GM20000 (cell line): ENCODE results near the gene YWHAE.
"Not testable (repeated sequence)": the region's sequence is repeated elsewhere in the genome, so short reads cannot be mapped to it uniquely, and the experiment has no call there.

ENCODE experiments used
- DNase-seq: peaks from one replicate; pipeline ENCODE4 v3.0.0; 2012; ENCODE audit warnings: low spot score
- TF ChIP-seq, protein P1 (sequence below): IDR thresholded peaks from 2 replicates; pipeline ENCODE4 v1.5.1; 2012; ENCODE audit warnings: mild to moderate bottlenecking, control low read depth; ENCODE audit errors: extremely low read depth, missing control alignments

The YWHAE gene

DNA sequence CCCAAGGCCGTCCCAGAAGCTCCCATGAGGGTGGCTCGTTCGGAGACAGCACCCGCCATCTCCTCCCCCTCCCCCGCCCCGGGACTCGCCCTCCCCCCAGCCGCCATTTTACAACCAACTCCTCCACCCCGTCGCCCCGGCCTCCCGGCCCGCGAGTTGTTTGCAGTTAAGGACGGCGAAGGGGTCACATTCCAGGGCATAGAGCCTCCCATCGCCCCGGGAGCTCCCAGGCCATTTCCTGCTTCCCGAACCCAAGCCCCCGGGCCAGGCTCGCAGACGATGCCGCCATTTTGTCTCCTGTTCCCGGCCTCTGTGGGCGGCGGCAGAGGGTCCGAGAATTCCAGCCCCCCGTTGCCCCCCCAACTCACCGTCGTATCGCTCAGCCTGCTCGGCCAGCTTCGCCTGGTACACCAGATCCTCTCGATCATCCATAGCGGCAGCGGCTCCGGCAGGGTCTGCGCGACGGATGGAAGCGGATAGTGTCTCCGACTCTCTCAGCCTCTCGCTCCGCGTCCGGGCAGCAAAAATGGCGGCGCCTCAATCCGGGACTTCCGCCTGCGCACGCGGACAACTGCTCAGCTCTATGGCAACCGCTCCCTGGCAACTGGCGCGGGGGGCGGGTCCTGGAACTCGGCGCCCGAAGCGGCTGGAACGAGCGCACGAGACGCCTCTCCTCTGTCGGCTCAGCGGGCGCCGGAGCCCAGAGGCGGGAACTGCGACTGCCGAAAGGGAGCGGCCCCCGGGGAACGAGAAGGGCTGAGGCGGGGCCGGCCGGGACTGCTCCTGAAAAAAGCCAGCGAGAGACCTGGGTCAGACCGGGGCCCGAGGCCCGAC is at the start of gene YWHAE:
Gene YWHAE (minus strand): TSS at position 544 of the 834 bp plus-strand sequence. CDS start 112 bp downstream, at position 432.
- DNase-seq, result peak; percentile 96
- TF ChIP-seq, protein P1, sequence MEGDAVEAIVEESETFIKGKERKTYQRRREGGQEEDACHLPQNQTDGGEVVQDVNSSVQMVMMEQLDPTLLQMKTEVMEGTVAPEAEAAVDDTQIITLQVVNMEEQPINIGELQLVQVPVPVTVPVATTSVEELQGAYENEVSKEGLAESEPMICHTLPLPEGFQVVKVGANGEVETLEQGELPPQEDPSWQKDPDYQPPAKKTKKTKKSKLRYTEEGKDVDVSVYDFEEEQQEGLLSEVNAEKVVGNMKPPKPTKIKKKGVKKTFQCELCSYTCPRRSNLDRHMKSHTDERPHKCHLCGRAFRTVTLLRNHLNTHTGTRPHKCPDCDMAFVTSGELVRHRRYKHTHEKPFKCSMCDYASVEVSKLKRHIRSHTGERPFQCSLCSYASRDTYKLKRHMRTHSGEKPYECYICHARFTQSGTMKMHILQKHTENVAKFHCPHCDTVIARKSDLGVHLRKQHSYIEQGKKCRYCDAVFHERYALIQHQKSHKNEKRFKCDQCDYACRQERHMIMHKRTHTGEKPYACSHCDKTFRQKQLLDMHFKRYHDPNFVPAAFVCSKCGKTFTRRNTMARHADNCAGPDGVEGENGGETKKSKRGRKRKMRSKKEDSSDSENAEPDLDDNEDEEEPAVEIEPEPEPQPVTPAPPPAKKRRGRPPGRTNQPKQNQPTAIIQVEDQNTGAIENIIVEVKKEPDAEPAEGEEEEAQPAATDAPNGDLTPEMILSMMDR, result no peak

DNA sequence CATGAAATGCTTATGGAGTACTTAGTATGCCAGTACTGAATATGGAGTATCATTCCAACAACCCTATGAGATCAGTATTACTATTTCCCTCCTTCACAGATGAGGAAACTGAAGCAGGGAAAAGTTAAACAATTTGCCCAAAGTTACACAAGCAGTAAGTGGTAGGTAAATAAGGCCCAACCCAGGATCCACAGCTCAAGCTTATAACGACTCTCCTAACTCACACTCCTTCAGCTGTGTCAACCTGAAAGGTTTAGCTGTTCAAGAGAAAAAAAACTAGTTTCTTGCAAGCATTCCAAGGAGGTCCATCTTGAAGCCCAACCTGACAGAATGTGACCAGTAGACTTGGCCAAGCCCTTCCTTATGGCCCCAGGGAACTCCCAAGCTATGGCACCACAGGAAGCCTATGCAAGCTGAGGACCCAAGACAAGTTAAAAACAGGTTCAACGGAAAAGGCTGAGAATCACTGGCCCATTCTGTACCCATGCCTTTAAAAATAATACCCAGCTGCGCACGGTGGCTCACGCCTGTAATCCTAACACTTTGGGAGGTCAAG is 49.5 kb upstream of the YWHAE start:
- no peak for DNase-seq
- TF ChIP-seq, protein P1, result no peak

DNA sequence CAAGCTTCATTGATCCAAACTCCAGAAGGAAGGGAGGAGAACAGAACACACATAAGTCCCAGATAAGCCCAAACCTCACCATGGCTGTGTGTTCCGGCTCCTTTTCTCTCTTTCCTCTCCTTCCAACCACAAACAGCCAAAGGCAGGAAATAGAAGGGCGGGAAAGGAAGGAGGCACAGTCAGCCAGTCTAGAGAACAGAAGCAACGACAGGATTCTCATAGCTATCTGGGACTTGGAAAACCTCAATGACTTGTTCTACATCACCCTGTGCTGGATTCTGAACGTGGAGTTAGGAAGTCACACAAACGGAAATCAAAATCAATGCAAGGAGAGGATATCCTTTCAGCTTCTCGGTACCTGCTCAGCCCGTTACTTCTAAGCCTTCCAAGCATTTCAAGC is 47.0 kb upstream of the YWHAE start:
- TF ChIP-seq, protein P1, result no peak
- DNase-seq, result no peak

DNA sequence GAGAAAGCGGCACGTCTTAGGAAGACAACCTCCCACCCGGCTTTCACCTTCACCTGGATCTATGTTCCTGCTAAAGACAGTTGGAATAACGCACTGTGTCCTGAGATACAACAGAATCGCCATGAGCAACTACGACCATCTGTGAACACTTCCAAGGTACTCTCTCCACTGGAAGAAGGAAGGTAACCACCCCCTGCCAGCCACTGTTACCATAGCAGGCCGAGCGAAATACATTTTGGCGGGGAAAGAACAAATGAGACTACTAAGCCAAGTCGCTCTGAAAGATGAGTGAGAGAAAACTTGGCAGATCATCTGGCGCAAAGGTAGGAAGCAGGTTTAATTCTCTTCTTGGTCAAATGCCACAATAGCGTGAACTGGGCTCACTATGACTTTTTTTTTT is 46.2 kb upstream of the YWHAE start:
- TF ChIP-seq, protein P1, result no peak
- DNase-seq, result no peak

DNA sequence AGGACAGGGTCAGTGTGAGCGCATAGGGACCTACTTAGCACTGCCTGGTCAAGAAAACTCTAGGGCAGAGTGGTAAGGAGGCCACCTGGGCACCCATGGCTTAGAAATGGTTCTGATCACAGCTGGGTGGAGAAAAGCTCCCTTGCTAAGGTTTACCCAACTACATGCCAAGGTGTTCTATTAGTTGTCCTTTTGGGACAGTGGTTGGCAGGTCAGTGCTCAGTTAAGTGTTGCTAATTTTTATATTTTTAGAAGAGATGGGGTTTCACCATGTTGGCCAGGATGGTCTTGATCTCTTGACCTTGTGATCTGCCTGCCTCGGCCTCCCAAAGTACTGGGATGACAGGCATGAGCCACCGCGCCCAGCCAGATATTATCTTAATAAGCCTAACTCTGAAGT is 45.7 kb upstream of the YWHAE start:
- not testable (repeated sequence) for DNase-seq

DNA sequence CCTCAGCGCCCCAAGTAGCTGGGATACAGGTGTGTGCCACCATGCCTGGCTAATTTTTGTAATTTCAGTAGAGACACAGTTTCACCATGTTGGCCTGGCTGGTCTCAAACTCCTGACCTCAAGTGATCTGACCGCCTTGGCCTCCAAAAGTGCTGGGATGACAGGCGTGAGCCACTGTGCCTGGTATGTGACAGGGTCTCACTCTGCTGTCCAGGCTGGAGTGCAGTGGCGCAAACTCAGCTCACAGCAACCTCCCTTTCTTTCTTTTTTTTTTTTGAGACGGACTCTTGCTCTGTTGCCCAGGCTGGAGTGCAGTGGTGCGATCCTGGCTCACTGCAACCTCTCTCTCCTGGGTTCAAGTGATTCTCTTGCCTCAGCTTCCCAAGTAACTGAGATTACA is 42.7 kb upstream of the YWHAE start:
- DNase-seq, result not testable (repeated sequence)

DNA sequence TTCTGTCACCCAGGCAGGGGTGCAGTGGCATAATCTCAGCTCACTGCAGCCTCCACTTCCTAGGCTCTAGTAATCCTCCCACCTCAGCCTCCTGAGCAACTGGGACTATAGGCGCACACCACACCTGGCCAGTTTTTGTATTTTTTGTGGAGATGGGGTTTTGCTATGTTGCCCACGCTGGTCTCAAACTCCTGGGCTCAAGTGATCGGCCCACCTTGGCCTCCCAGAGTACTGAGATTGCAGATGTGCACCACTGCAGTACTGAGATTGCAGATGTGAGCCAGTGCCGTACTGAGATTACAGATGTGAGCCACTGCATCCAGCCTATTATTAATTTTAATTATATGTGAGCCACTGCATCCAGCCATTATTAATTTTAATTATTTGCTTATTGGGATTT is 42.2 kb upstream of the YWHAE start:
- DNase-seq, result no peak
- TF ChIP-seq, protein P1, result no peak

DNA sequence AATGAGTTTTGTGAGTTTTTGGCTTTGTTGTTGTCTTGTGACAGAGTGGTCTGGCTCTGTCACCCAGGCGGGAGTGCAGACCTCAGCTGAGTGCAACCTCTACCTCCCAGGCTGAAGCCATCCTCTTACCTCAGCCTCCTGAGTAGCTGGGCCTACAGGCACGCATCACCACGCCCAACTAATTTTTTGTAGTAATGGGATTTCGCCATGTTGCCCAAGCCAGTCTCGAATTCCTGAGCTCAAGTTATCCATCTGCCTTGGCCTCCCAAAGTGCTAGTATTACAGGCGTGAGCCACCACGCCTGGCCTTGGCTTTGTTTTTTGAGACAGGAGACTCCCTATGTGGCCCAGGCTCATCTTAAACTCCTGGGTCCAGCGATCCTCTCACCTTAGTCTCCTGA is 40.9 kb upstream of the YWHAE start:
- TF ChIP-seq, protein P1, result no peak
- no peak for DNase-seq
